ENCODE measurements around the gene ADGRF4. TPM values are rescaled to one million over a fixed set of nuclear protein-coding genes. Genes with fewer than 3 reads are reported as not detected.

Gene ADGRF4
- total and polyA plus RNA-seq, 2 donors (not counting 3 experiments of a cell fraction or from before 2014, with no cell fraction given) = not detected

GRCh38 chr6:47766445-47766844, 68.1 kb downstream of the ADGRF4 start:
- POLR2A ChIA-PET = no interaction called here
- TF ChIP-seq CTCF (IDR thresholded peaks at IDR 0.05; ENCODE audit: extremely low read depth in 1 of 2, insufficient read depth in 1 of 2, low read depth in 1 of 2, low read length in 2 of 2) (no peak), JUN (IDR thresholded peaks at IDR 0.05; ENCODE audit: borderline replicate concordance, insufficient read depth, insufficient read length, low read depth) (no peak), POLR2AphosphoS5 (IDR thresholded peaks at IDR 0.05; ENCODE audit: insufficient read depth, low read depth, low read length) (no peak), MYC (IDR thresholded peaks at IDR 0.05; ENCODE audit: low read depth, low read length) (no peak), FOS (IDR thresholded peaks at IDR 0.05; ENCODE audit: borderline replicate concordance, insufficient read depth, low read length) (no peak), MAX (IDR thresholded peaks at IDR 0.05; ENCODE audit: insufficient read depth, insufficient read length) (no peak), POLR2A (IDR thresholded peaks at IDR 0.05; ENCODE audit: low read depth, low read length) (no peak), EZH2 (IDR thresholded peaks at IDR 0.05; ENCODE audit: borderline replicate concordance, low read depth, low read length, severe bottlenecking) (no peak), GATA2 (IDR thresholded peaks at IDR 0.05; ENCODE audit: insufficient read depth, insufficient read length, low read depth, low read length) (no peak)

More at GRCh38 chr6:47766445-47766844, 68.1 kb downstream of the ADGRF4 start:
- no peaks in the 10 kb centered on the region for H4K20me1 ChIP-seq (replicated peaks; ENCODE audit: control insufficient read depth, extremely low read depth, insufficient read depth, low read length)
- H3K36me3 ChIP-seq (ENCODE audit: control insufficient read depth in 2 of 2, extremely low read depth in 1 of 2, insufficient read depth in 2 of 2, low read length in 2 of 2) = no peaks in the 10 kb centered on the region
- H2AFZ ChIP-seq (ENCODE audit: low read depth, low read length) = no peak overlapping the region
- no peak overlapping the region for H3K4me2 ChIP-seq (ENCODE audit: insufficient read depth, low read length)
- no peaks in the 10 kb centered on the region for H3K79me2 ChIP-seq (ENCODE audit: control insufficient read depth, insufficient read depth, low read length)
- H3K9ac ChIP-seq (replicated peaks; ENCODE audit: extremely low read depth, insufficient read depth, low read length) = no peak overlapping the region
- intact Hi-C loops (cut with micrococcal nuclease) (no loop called here), dilution Hi-C loops (cut with MboI; ENCODE audit: extremely low pct_ligation_motif_present, low sequenced_read_pairs) (no loop called here)
- no peak for FAIRE-seq
- H3K4me1 ChIP-seq (ENCODE audit: control insufficient read depth, extremely low read depth, insufficient read depth, low read length) = no peaks in the 10 kb centered on the region
- H3K27me3 ChIP-seq (ENCODE audit: control insufficient read depth in 2 of 2, insufficient read depth in 2 of 2, low read length in 2 of 2) = no peaks in the 10 kb centered on the region
- no peak for DNase-seq (ENCODE audit: low read depth, low spot score)
- H3K4me3 ChIP-seq (replicated peaks in 1 of 3; ENCODE audit: insufficient read depth in 1 of 3, low read depth in 1 of 3, low read length in 3 of 3) = no peak overlapping the region
- no peaks in the 10 kb centered on the region for H3K9me3 ChIP-seq (replicated peaks; ENCODE audit: control insufficient read depth, insufficient read depth, low read length)
- no peaks in the 10 kb centered on the region for H3K9me1 ChIP-seq (replicated peaks; ENCODE audit: control insufficient read depth, extremely low read depth, insufficient read depth, low read length)
- H3K27ac ChIP-seq (ENCODE audit: insufficient read depth, low read depth, low read length) = no peak overlapping the region
- CTCF ChIA-PET = no interaction called here
- no TSS peak for BruUV-seq (replicated peaks)

All from endothelial cell of umbilical vein (primary cell).